ENCODE data around the gene TMEM244.

Gene TMEM244

DNA sequence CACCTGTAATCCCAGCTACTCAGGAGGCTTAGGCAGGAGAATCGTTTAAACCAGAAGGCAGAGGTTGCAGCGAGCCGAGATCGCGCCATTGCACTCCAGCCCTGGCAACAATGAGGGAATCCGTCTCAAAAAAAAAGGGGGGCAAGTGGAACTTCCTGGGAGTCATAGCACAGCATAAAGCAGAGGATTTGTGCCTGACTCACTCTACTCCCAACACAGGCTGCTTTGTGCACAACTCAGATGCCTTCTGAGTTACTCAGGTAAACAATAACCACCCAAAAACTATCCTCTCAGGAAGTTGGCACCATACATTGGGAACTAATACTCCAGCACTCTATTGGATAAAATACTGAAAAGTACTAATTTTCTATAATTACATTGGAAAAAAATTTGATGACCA, 2.5 kb upstream of the TMEM244 start:
- no peak for DNase-seq (ENCODE audit: extremely low spot score)
- TF ChIP-seq NFRKB (IDR thresholded peaks at IDR 0.05) (no peak), L3MBTL2 (conservative IDR thresholded peaks at IDR 0.05) (no peak), TARDBP (IDR thresholded peaks at IDR 0.05) (no peak), FOXA1 (IDR thresholded peaks at IDR 0.05) (no peak), FOXM1 (IDR thresholded peaks at IDR 0.05; ENCODE audit: borderline replicate concordance) (no peak), LEF1 (IDR thresholded peaks at IDR 0.05; ENCODE audit: borderline replicate concordance) (no peak), SUZ12 (IDR thresholded peaks at IDR 0.05) (no peak), ZNF384 (IDR thresholded peaks at IDR 0.05) (no peak), FOXK2 (IDR thresholded peaks at IDR 0.05) (no peak), CTBP1 (IDR thresholded peaks at IDR 0.05; ENCODE audit: borderline replicate concordance) (no peak), BHLHE40 (IDR thresholded peaks at IDR 0.05; ENCODE audit: borderline replicate concordance) (no peak), ELF4 (IDR thresholded peaks at IDR 0.05) (no peak), HDGF (IDR thresholded peaks at IDR 0.05; ENCODE audit: borderline replicate concordance) (no peak), ARNT (IDR thresholded peaks at IDR 0.05) (no peak)
- CTCF ChIA-PET, result no interaction called here
- POLR2A ChIA-PET, result no interaction called here

DNA sequence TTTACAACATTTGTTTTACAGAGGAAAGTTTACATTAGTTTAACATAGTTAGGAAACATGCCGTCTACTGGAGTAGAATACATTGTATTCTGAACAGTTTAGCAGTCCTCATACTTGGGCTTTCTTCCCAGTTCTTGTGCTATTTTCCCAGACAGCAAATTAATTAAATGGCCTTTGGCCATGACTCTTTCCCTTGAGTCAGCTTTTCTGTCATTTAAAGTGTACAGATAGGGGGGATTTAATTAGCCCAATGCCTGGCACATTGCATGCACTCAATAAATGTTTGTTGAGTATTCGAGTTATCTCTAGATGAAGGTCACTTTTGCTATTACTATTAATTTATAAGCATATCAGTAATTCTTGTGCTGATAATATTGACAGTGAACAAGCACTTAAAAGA, 1.6 kb downstream of the TMEM244 start:
- no peak for DNase-seq (ENCODE audit: extremely low spot score)
- ChIA-PET CTCF (no interaction called here), POLR2A (no interaction called here)
- TF ChIP-seq NFRKB (IDR thresholded peaks at IDR 0.05) (no peak), BHLHE40 (IDR thresholded peaks at IDR 0.05; ENCODE audit: borderline replicate concordance) (no peak)

DNA sequence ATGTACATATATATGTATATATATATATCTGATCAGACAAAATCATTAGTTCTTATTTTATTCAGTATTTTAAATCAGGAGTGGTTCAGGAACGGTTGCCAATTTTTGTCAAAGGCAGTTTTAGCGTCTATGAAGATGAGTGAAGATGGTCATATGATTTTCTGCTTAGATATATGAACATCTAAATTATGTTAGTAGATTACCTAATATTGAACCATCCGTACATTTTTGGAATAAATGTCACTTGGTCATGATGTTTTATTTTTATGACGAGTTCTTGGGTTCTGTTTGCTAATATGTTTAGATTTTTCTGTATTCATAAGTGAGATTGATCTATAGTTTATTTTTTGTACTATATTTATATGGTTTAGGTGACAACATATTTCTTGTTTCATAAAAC, 3.3 kb downstream of the TMEM244 start:
- no peak for DNase-seq (ENCODE audit: extremely low spot score)
- ChIA-PET CTCF (no interaction called here), POLR2A (no interaction called here)
- TF ChIP-seq ZNF384 (IDR thresholded peaks at IDR 0.05) (no peak), L3MBTL2 (conservative IDR thresholded peaks at IDR 0.05) (no peak), BHLHE40 (IDR thresholded peaks at IDR 0.05; ENCODE audit: borderline replicate concordance) (no peak), ARNT (IDR thresholded peaks at IDR 0.05) (no peak), HDGF (IDR thresholded peaks at IDR 0.05; ENCODE audit: borderline replicate concordance) (no peak), FOXM1 (IDR thresholded peaks at IDR 0.05; ENCODE audit: borderline replicate concordance) (no peak), TARDBP (IDR thresholded peaks at IDR 0.05) (no peak), NFRKB (IDR thresholded peaks at IDR 0.05) (no peak), FOXK2 (IDR thresholded peaks at IDR 0.05) (no peak), SUZ12 (IDR thresholded peaks at IDR 0.05) (no peak)
- TF ChIP-seq, protein P1, sequence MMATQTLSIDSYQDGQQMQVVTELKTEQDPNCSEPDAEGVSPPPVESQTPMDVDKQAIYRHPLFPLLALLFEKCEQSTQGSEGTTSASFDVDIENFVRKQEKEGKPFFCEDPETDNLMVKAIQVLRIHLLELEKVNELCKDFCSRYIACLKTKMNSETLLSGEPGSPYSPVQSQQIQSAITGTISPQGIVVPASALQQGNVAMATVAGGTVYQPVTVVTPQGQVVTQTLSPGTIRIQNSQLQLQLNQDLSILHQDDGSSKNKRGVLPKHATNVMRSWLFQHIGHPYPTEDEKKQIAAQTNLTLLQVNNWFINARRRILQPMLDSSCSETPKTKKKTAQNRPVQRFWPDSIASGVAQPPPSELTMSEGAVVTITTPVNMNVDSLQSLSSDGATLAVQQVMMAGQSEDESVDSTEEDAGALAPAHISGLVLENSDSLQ (IDR thresholded peaks at IDR 0.05), result no peak

DNA sequence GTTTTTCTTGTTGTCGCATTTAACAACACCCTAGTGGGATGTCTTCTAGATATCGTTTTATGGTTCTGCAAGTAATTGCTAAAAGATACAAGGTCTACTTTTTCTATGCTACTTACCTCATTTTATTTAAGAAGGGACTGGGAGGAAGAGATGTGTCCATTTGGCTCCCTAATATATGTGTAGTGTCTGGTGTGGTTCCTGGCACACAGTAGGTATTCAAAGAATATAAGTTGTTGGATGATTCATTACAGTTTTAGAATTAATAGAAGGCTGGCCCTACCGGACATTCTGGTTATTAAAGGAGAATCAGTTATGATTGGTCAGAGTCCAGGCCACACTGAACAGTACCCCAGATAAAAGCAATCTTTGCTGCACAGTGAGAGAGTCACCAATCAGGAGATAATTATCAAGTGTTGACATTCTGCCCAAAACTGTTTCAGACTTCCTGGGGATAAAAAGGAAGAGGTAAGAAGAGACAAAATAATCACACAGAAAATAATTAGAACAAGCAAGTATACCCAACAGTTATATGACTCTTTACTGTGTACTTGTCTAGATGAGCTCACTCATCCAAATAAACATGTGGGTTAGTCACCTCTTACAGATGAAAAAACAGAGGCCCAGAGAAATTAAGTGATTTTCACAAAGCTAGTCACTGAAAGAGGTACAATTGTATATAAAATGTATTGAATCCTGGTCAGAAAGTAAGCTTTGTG, 7.0 kb downstream of the TMEM244 start:
- ChIA-PET POLR2A (no interaction called here), CTCF (interaction anchor here (0.7 kb wide), 1 partner anchor 14 kb away, joined by 3 read pairs; no protein-coding TSS in a partner anchor)
- DNase-seq (ENCODE audit: extremely low spot score), result no peak
- no peak for TF ChIP-seq ELF4 (IDR thresholded peaks at IDR 0.05)
- no peak for TF ChIP-seq NFRKB (IDR thresholded peaks at IDR 0.05)
- TF ChIP-seq ZNF384 (IDR thresholded peaks at IDR 0.05), result no peak

DNA sequence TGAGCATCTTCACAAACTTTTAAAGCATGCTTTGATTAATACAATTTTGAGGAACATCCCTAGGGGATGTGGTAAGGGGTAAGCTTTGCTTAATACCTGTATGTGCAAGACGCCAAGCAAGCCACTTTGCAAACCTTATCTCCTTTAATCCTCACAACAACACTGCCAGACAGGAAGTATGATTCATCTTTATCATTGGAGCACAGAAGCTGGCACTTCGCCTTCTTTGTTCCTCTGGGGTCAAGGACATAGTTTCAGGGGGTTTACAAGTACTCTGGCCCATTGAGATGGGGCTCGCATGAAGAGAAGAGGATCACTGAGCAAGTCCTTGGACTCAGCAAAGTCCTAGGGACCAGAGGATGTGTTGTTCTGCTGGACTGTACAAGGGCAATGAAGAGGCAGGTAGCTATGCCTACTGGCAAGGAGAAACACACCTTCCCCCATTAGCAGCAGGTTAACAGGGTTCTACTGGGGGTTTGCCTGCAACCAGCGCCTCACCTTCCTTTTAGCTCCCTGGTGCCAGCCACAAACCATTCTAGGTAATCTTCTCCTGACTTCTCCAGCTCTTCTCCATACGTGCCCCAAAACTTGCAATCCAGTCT, 8.8 kb downstream of the TMEM244 start:
- ChIA-PET CTCF (interaction anchor here (0.6 kb wide), 2 partner anchors 101 to 246 kb away, joined by 4 to 8 read pairs; no protein-coding TSS in a partner anchor), POLR2A (no interaction called here)
- TF ChIP-seq L3MBTL2 (conservative IDR thresholded peaks at IDR 0.05) (no peak), CTBP1 (IDR thresholded peaks at IDR 0.05; ENCODE audit: borderline replicate concordance) (no peak), FOXK2 (IDR thresholded peaks at IDR 0.05) (no peak), ZNF384 (IDR thresholded peaks at IDR 0.05) (no peak), LEF1 (IDR thresholded peaks at IDR 0.05; ENCODE audit: borderline replicate concordance) (no peak), ELF4 (IDR thresholded peaks at IDR 0.05) (no peak), HDGF (IDR thresholded peaks at IDR 0.05; ENCODE audit: borderline replicate concordance) (no peak), NFRKB (IDR thresholded peaks at IDR 0.05) (no peak), BHLHE40 (IDR thresholded peaks at IDR 0.05; ENCODE audit: borderline replicate concordance) (no peak), TARDBP (IDR thresholded peaks at IDR 0.05) (no peak)
- TF ChIP-seq, protein P1 (IDR thresholded peaks at IDR 0.05), result no peak
- no peak for DNase-seq (ENCODE audit: extremely low spot score)

DNA sequence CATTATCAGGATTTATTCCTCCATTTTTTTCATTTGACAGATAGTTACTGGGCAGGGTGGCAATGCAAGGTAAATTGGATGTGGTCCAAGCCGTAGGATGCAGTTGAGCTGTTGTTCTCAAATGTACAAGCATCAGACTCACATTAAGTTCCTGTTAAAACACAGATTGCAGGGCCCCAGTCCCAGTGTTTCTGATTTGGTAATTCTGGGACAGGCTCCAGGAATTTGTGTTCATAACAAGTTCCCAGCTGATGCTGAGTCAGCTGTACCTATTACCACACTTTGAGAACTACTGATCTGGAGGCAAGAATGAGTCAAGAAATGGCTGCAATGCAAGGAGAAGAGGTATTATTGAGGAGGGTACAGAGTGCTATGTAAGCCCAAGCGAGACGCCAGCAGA, 11.7 kb downstream of the TMEM244 start:
- no peak for TF ChIP-seq FOXM1 (IDR thresholded peaks at IDR 0.05; ENCODE audit: borderline replicate concordance)
- no peak for TF ChIP-seq SP1 (IDR thresholded peaks at IDR 0.05)
- TF ChIP-seq ELF4 (IDR thresholded peaks at IDR 0.05), result no peak
- TF ChIP-seq L3MBTL2 (conservative IDR thresholded peaks at IDR 0.05), result no peak
- no peak for TF ChIP-seq ARNT (IDR thresholded peaks at IDR 0.05)
- no peak for TF ChIP-seq BHLHE40 (IDR thresholded peaks at IDR 0.05; ENCODE audit: borderline replicate concordance)
- no peak for TF ChIP-seq SUZ12 (IDR thresholded peaks at IDR 0.05)
- no peak for TF ChIP-seq FOXK2 (IDR thresholded peaks at IDR 0.05)
- no peak for TF ChIP-seq CTBP1 (IDR thresholded peaks at IDR 0.05; ENCODE audit: borderline replicate concordance)
- TF ChIP-seq LEF1 (IDR thresholded peaks at IDR 0.05; ENCODE audit: borderline replicate concordance), result no peak
- TF ChIP-seq, protein P1 (IDR thresholded peaks at IDR 0.05), result no peak
- TF ChIP-seq ZNF384 (IDR thresholded peaks at IDR 0.05), result no peak
- TF ChIP-seq FOXA1 (IDR thresholded peaks at IDR 0.05), result no peak
- TF ChIP-seq NFRKB (IDR thresholded peaks at IDR 0.05), result no peak
- no peak for TF ChIP-seq HDGF (IDR thresholded peaks at IDR 0.05; ENCODE audit: borderline replicate concordance)
- no peak for TF ChIP-seq TARDBP (IDR thresholded peaks at IDR 0.05)
- ChIA-PET POLR2A (no interaction called here), CTCF (no interaction called here)
- no peak for DNase-seq (ENCODE audit: extremely low spot score)

Data from HEK293T (cell line).